ENCODE results near the gene WDR17. TPM values are rescaled to one million over a fixed set of nuclear protein-coding genes. Genes with fewer than 3 reads are reported as not detected.

Gene WDR17
- total and polyA plus RNA-seq, 2 of the 8 experiments (the other 6 are each of a cell fraction or from before 2014, with no cell fraction given), result 1.4 to 3.3 TPM

- Histone ChIP-seq H2BK12ac (ENCODE audit: low read depth, low read length) (no peak overlapping the region), H2BK20ac (ENCODE audit: low read length) (no peak overlapping the region), H4K5ac (ENCODE audit: insufficient read length, low read depth, low read length) (no peak overlapping the region), H3K56ac (replicated peaks; ENCODE audit: insufficient read length, low read depth, low read length) (no peak overlapping the region), H3K23ac (ENCODE audit: insufficient read length) (no peak overlapping the region), H3K79me1 (ENCODE audit: low read depth, low read length) (no peaks in the 10 kb centered on the region), H4K8ac (ENCODE audit: extremely low read depth, insufficient read depth, low read length) (no peak overlapping the region), H4K20me1 (replicated peaks in 1 of 2; ENCODE audit: control insufficient read depth in 1 of 2, insufficient read depth in 2 of 2, low read length in 2 of 2) (no peaks in the 10 kb centered on the region), H4K91ac (replicated peaks; ENCODE audit: insufficient read length, low read length) (no peak overlapping the region), H3K27ac (ENCODE audit: low read depth, low read length) (no peak overlapping the region), H3K9me3 (ENCODE audit: insufficient read depth in 2 of 2, low read depth in 1 of 2, low read length in 1 of 2) (no peaks in the 10 kb centered on the region), H3K4ac (replicated peaks; ENCODE audit: insufficient read length, low read depth, low read length) (no peak overlapping the region), H2BK15ac (ENCODE audit: low read length) (no peak overlapping the region), H3K79me2 (ENCODE audit: control insufficient read depth in 1 of 2, insufficient read depth in 2 of 2, low read length in 2 of 2) (no peaks in the 10 kb centered on the region), H3K4me3 (ENCODE audit: extremely low read depth in 1 of 4, insufficient read depth in 2 of 4, low read depth in 3 of 4, low read length in 4 of 4) (no peak overlapping the region), H2AFZ (ENCODE audit: low read length) (no peak overlapping the region), H3K36me3 (ENCODE audit: control insufficient read depth in 2 of 4, insufficient read depth in 4 of 4, low read length in 3 of 4) (no peaks in the 10 kb centered on the region), H3K4me2 (ENCODE audit: insufficient read depth in 1 of 2, low read depth in 2 of 2, low read length in 2 of 2) (no peak overlapping the region), H3K23me2 (ENCODE audit: low read depth, low read length) (no peaks in the 10 kb centered on the region), H3K27me3 (replicated peaks in 1 of 4; ENCODE audit: control insufficient read depth in 3 of 4, extremely low read depth in 1 of 4, insufficient read depth in 3 of 4, low read length in 3 of 4) (no peaks in the 10 kb centered on the region), H2BK120ac (replicated peaks; ENCODE audit: low read depth, low read length) (no peak overlapping the region), H2AK5ac (ENCODE audit: low read depth, low read length) (no peak overlapping the region), H3K14ac (ENCODE audit: insufficient read length) (no peak overlapping the region), H3K9ac (replicated peaks in 1 of 4; ENCODE audit: extremely low read depth in 1 of 4, low read depth in 3 of 4, low read length in 3 of 4) (no peak overlapping the region), H2BK5ac (ENCODE audit: low read depth, low read length) (no peak overlapping the region), H3K18ac (ENCODE audit: extremely low read depth, low read length) (no peak overlapping the region), H3K4me1 (replicated peaks in 1 of 4; ENCODE audit: control insufficient read depth in 3 of 4, insufficient read depth in 4 of 4, low read length in 3 of 4) (no peaks in the 10 kb centered on the region)
- DNase-seq (ENCODE audit: low read depth in 1 of 2, low spot score in 2 of 2) (no peak), FAIRE-seq (no peak)
- WGBS, 2 experiments (ENCODE audit: extremely low coverage in 1 of 2, insufficient coverage in 1 of 2, insufficient read length in 1 of 2, insufficient replicate concordance in 2 of 2, low coverage in 1 of 2, low lambda C conversion rate in 2 of 2, missing lambda C conversion rate in 1 of 2), result 91% methylated on average over 2 of the region's 2 CpGs; no CpG with 5 or more reads in 1 of the 2 experiments
- TF ChIP-seq SP2 (IDR thresholded peaks at IDR 0.05; ENCODE audit: low read length) (no peak), HDAC2 (IDR thresholded peaks at IDR 0.05; ENCODE audit: borderline replicate concordance in 1 of 2, low read depth in 2 of 2, low read length in 2 of 2) (no peak), SAP30 (IDR thresholded peaks at IDR 0.05; ENCODE audit: insufficient read depth, insufficient replicate concordance, low read length) (no peak)
- POLR2A ChIA-PET (ENCODE audit: partially characterized antibody), result no interaction called here
- CTCF ChIA-PET (ENCODE audit: partially characterized antibody), result no interaction called here
These were observed 69.0 kb downstream of the WDR17 start for GRCh38 chr4:176134670-176135069.
